ENCODE data around the gene HELZ2. TPM values are rescaled to one million over a fixed set of nuclear protein-coding genes. Genes with fewer than 3 reads are reported as not detected.

The HELZ2 gene
- total and polyA plus RNA-seq, 2 donors from 2014 or later = 3.2 to 40.7 TPM

DNA sequence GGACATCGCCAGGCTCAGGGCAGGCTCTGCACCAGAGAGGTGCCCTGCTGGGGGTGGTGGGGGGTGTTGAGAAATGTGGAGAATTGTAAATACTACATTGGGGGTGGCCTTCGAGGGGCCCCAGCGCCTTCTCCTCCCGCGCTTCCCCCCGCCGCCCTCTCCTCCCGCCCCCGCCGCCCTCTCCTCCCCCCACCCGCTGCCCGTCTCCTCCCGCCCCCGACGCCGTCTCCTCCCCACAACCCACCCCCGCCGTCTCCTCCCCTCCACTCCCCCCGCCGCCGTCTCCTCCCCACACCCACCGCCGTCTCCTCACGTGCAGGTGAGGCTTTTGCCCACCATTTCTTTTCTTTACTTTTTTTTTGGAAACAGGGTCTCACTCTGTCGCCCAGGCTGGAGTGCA lies 25.0 kb downstream of the HELZ2 start:
- TF ChIP-seq, protein P1, sequence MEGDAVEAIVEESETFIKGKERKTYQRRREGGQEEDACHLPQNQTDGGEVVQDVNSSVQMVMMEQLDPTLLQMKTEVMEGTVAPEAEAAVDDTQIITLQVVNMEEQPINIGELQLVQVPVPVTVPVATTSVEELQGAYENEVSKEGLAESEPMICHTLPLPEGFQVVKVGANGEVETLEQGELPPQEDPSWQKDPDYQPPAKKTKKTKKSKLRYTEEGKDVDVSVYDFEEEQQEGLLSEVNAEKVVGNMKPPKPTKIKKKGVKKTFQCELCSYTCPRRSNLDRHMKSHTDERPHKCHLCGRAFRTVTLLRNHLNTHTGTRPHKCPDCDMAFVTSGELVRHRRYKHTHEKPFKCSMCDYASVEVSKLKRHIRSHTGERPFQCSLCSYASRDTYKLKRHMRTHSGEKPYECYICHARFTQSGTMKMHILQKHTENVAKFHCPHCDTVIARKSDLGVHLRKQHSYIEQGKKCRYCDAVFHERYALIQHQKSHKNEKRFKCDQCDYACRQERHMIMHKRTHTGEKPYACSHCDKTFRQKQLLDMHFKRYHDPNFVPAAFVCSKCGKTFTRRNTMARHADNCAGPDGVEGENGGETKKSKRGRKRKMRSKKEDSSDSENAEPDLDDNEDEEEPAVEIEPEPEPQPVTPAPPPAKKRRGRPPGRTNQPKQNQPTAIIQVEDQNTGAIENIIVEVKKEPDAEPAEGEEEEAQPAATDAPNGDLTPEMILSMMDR (IDR thresholded peaks at IDR 0.05; ENCODE audit: borderline replicate concordance, extremely low read depth, insufficient read depth) = no peak
- H3K9me3 ChIP-seq (ENCODE audit: control insufficient read depth in 2 of 3, insufficient read depth in 1 of 3, low read length in 3 of 3) = no peaks in the 10 kb centered on the region
- H3K4me3 ChIP-seq (ENCODE audit: low read length in 3 of 3) = no peak overlapping the region
- H3K27ac ChIP-seq (ENCODE audit: low read depth in 2 of 2, low read length in 2 of 2) = no peak overlapping the region
- H3K36me3 ChIP-seq (ENCODE audit: control insufficient read depth in 2 of 3, insufficient read depth in 3 of 3, low read length in 3 of 3) = no peaks in the 10 kb centered on the region
- no peaks in the 10 kb centered on the region for H3K4me1 ChIP-seq (ENCODE audit: control insufficient read depth in 2 of 3, insufficient read depth in 2 of 3, low read depth in 1 of 3, low read length in 3 of 3)
- FAIRE-seq (no peak), DNase-seq (no peak)
- intact Hi-C loops (cut with DNase I) = no loop called here
- H3K9ac ChIP-seq (ENCODE audit: low read length in 3 of 3) = no peak overlapping the region
- no peaks in the 10 kb centered on the region for H3K27me3 ChIP-seq (ENCODE audit: control insufficient read depth, insufficient read depth, low read length)

- Histone ChIP-seq H3K4me1 (ENCODE audit: control insufficient read depth in 2 of 3, insufficient read depth in 2 of 3, low read depth in 1 of 3, low read length in 3 of 3) (no peaks in the 10 kb centered on the region), H3K27me3 (ENCODE audit: control insufficient read depth, insufficient read depth, low read length) (no peaks in the 10 kb centered on the region), H3K9me3 (ENCODE audit: control insufficient read depth in 2 of 3, insufficient read depth in 1 of 3, low read length in 3 of 3) (no peaks in the 10 kb centered on the region), H3K36me3 (ENCODE audit: control insufficient read depth in 2 of 3, insufficient read depth in 3 of 3, low read length in 3 of 3) (no peaks in the 10 kb centered on the region), H3K27ac (ENCODE audit: low read depth in 2 of 2, low read length in 2 of 2) (no peak overlapping the region), H3K9ac (ENCODE audit: low read length in 3 of 3) (no peak overlapping the region), H3K4me3 (ENCODE audit: low read length in 3 of 3) (no peak overlapping the region)
- TF ChIP-seq, protein P1 (IDR thresholded peaks at IDR 0.05; ENCODE audit: borderline replicate concordance, extremely low read depth, insufficient read depth) = no peak
- no peak for FAIRE-seq
- intact Hi-C loops (cut with DNase I) = no loop called here
- no peak for DNase-seq
Measured at GRCh38 chr20:63548542-63548941, 25.5 kb downstream of the HELZ2 start.

DNA sequence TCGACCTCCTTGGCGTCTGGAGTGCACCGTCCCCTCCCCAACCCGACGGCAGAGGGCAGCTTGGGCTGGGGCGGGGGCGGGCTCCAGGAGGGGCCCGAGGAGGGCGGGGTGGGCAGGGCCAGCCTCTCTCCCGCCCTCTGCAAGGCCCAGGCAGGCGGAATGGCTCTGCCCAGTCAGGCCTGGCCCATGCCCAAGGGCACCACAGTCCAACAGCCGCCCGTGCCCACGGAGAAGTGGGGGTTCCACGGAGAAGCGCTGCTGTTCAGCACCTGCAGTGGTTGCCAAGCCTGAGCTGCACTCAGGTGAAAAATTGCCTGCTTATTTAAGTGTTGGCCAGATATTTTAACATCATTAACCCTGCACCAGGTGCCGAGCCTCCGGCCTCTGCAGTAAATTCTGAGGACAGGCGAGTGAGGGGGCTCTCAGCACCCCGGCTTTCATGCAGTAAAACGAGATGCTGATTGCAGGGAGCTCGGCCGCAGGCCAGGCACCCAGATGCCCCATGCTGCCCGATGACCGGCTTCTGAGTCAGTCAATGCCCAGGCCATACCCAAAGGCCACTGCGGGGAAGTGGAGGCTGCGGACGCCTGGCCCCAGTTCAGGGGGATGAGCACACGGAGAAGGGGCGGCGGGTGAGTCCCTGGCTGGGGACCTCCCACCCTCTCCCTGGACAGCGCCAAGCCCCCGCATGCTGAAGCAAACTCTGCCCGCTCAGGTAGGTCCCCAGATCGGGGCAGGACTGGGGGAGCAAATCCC lies 26.1 kb downstream of the HELZ2 start, which contains the start of gene SRMS:
Gene SRMS, minus strand, starts transcription at position 25 of the 756 bp plus-strand sequence. CDS start 286 bp downstream, outside the sequence.
- FAIRE-seq (no peak), DNase-seq (peak in 1 of 5 donors; percentile 28)
- Histone ChIP-seq H3K4me3 (ENCODE audit: low read length in 3 of 3) (no peak within 1 kb of the TSS), H3K9me3 (ENCODE audit: control insufficient read depth in 2 of 3, insufficient read depth in 1 of 3, low read length in 3 of 3) (no peaks in the 10 kb centered on the region), H3K27ac (ENCODE audit: low read depth in 2 of 2, low read length in 2 of 2) (no peak within 1 kb of the TSS), H3K27me3 (ENCODE audit: control insufficient read depth, insufficient read depth, low read length) (no peaks in the 10 kb centered on the region), H3K9ac (ENCODE audit: low read length in 3 of 3) (no peak within 1 kb of the TSS), H3K4me1 (ENCODE audit: control insufficient read depth in 2 of 3, insufficient read depth in 2 of 3, low read depth in 1 of 3, low read length in 3 of 3) (no peaks in the 10 kb centered on the region), H3K36me3 (ENCODE audit: control insufficient read depth in 2 of 3, insufficient read depth in 3 of 3, low read length in 3 of 3) (no peaks in the 10 kb centered on the region)
- intact Hi-C loops (cut with DNase I) = no loop called here
- TF ChIP-seq, protein P1 (IDR thresholded peaks at IDR 0.05; ENCODE audit: borderline replicate concordance, extremely low read depth, insufficient read depth) = no peak
